ENCODE data around the gene SLC39A11.

Gene SLC39A11

GRCh38 chr17:73123606-73124320 lies 31.3 kb upstream of the SLC39A11 start:
- POLR2A ChIA-PET, result no interaction called here
- CTCF ChIA-PET, result no interaction called here
- H3K36me3 ChIP-seq (ENCODE audit: control insufficient read depth in 4 of 4, insufficient read depth in 4 of 4, low read length in 3 of 4), result no peaks in the 10 kb centered on the region
- H3K9me3 ChIP-seq (ENCODE audit: control extremely low read depth in 1 of 5, control insufficient read depth in 4 of 5, insufficient read depth in 2 of 5, low read depth in 1 of 5, low read length in 4 of 5), result no peaks in the 10 kb centered on the region
- 82% methylated on average over 5 of the region's 7 CpGs for WGBS (ENCODE audit: insufficient coverage)
- no peak overlapping the region for H3K27ac ChIP-seq (ENCODE audit: insufficient read depth in 1 of 2, low read depth in 1 of 2, low read length in 2 of 2, poor library complexity in 1 of 2, severe bottlenecking in 2 of 2)
- no peaks in the 10 kb centered on the region for H3K4me1 ChIP-seq (ENCODE audit: control extremely low read depth in 1 of 4, control insufficient read depth in 4 of 4, insufficient read depth in 4 of 4, low read length in 3 of 4)
- H3K27me3 ChIP-seq (replicated peaks in 2 of 5; ENCODE audit: control insufficient read depth in 4 of 5, insufficient read depth in 5 of 5, low read length in 4 of 5), result no peaks in the 10 kb centered on the region
- no peak for DNase-seq
- no peak overlapping the region for H3K4me3 ChIP-seq (ENCODE audit: control insufficient read depth in 1 of 7, extremely low read depth in 1 of 7, insufficient read depth in 4 of 7, low read depth in 2 of 7, low read length in 6 of 7)

GRCh38 chr17:73122953-73123605 lies 30.6 kb upstream of the SLC39A11 start:
- Histone ChIP-seq H3K9me3 (ENCODE audit: control extremely low read depth in 1 of 5, control insufficient read depth in 4 of 5, insufficient read depth in 2 of 5, low read depth in 1 of 5, low read length in 4 of 5) (no peaks in the 10 kb centered on the region), H3K4me1 (ENCODE audit: control extremely low read depth in 1 of 4, control insufficient read depth in 4 of 4, insufficient read depth in 4 of 4, low read length in 3 of 4) (no peaks in the 10 kb centered on the region), H3K27ac (ENCODE audit: insufficient read depth in 1 of 2, low read depth in 1 of 2, low read length in 2 of 2, poor library complexity in 1 of 2, severe bottlenecking in 2 of 2) (no peak overlapping the region), H3K36me3 (ENCODE audit: control insufficient read depth in 4 of 4, insufficient read depth in 4 of 4, low read length in 3 of 4) (no peaks in the 10 kb centered on the region), H3K4me3 (ENCODE audit: control insufficient read depth in 1 of 7, extremely low read depth in 1 of 7, insufficient read depth in 4 of 7, low read depth in 2 of 7, low read length in 6 of 7) (no peak overlapping the region), H3K27me3 (replicated peaks in 2 of 5; ENCODE audit: control insufficient read depth in 4 of 5, insufficient read depth in 5 of 5, low read length in 4 of 5) (no peaks in the 10 kb centered on the region)
- ChIA-PET POLR2A (no interaction called here), CTCF (no interaction called here)
- 98% methylated on average over 4 of the region's 4 CpGs for WGBS (ENCODE audit: insufficient coverage)
- no peak for DNase-seq

GRCh38 chr17:73121506-73121905 lies 29.0 kb upstream of the SLC39A11 start:
- no peak overlapping the region for H3K4me3 ChIP-seq (ENCODE audit: control insufficient read depth in 1 of 7, extremely low read depth in 1 of 7, insufficient read depth in 4 of 7, low read depth in 2 of 7, low read length in 6 of 7)
- H3K36me3 ChIP-seq (ENCODE audit: control insufficient read depth in 4 of 4, insufficient read depth in 4 of 4, low read length in 3 of 4), result no peaks in the 10 kb centered on the region
- 100% methylated on average over 3 of the region's 5 CpGs for WGBS (ENCODE audit: insufficient coverage)
- no peaks in the 10 kb centered on the region for H3K9me3 ChIP-seq (ENCODE audit: control extremely low read depth in 1 of 5, control insufficient read depth in 4 of 5, insufficient read depth in 2 of 5, low read depth in 1 of 5, low read length in 4 of 5)
- POLR2A ChIA-PET, result no interaction called here
- H3K4me1 ChIP-seq (ENCODE audit: control extremely low read depth in 1 of 4, control insufficient read depth in 4 of 4, insufficient read depth in 4 of 4, low read length in 3 of 4), result no peaks in the 10 kb centered on the region
- DNase-seq, result no peak
- CTCF ChIA-PET, result no interaction called here
- no peaks in the 10 kb centered on the region for H3K27me3 ChIP-seq (replicated peaks in 2 of 5; ENCODE audit: control insufficient read depth in 4 of 5, insufficient read depth in 5 of 5, low read length in 4 of 5)
- no peak overlapping the region for H3K27ac ChIP-seq (ENCODE audit: insufficient read depth in 1 of 2, low read depth in 1 of 2, low read length in 2 of 2, poor library complexity in 1 of 2, severe bottlenecking in 2 of 2)

- Histone ChIP-seq H3K9me3 (ENCODE audit: control extremely low read depth in 1 of 5, control insufficient read depth in 4 of 5, insufficient read depth in 2 of 5, low read depth in 1 of 5, low read length in 4 of 5) (peaks cover 0 to 5% (median 0%) of the 10 kb centered on the region in 5 experiments), H3K36me3 (ENCODE audit: control insufficient read depth in 4 of 4, insufficient read depth in 4 of 4, low read length in 3 of 4) (no peaks in the 10 kb centered on the region), H3K4me1 (ENCODE audit: control extremely low read depth in 1 of 4, control insufficient read depth in 4 of 4, insufficient read depth in 4 of 4, low read length in 3 of 4) (no peaks in the 10 kb centered on the region), H3K27me3 (replicated peaks in 2 of 5; ENCODE audit: control insufficient read depth in 4 of 5, insufficient read depth in 5 of 5, low read length in 4 of 5) (no peaks in the 10 kb centered on the region), H3K4me3 (ENCODE audit: control insufficient read depth in 1 of 7, extremely low read depth in 1 of 7, insufficient read depth in 4 of 7, low read depth in 2 of 7, low read length in 6 of 7) (no peak overlapping the region), H3K27ac (ENCODE audit: insufficient read depth in 1 of 2, low read depth in 1 of 2, low read length in 2 of 2, poor library complexity in 1 of 2, severe bottlenecking in 2 of 2) (no peak overlapping the region)
- no peak for DNase-seq
- ChIA-PET POLR2A (no interaction called here), CTCF (interaction anchor here (0.7 kb wide), 1 partner anchor 1066 kb away, joined by 3 read pairs; no protein-coding TSS in a partner anchor)
- WGBS (ENCODE audit: insufficient coverage), result 98% methylated on average over 6 of the region's 10 CpGs
Observed at GRCh38 chr17:73119631-73120030, 27.1 kb upstream of the SLC39A11 start.

- H3K27ac ChIP-seq (ENCODE audit: insufficient read depth in 1 of 2, low read depth in 1 of 2, low read length in 2 of 2, poor library complexity in 1 of 2, severe bottlenecking in 2 of 2), result no peak overlapping the region
- H3K27me3 ChIP-seq (replicated peaks in 2 of 5; ENCODE audit: control insufficient read depth in 4 of 5, insufficient read depth in 5 of 5, low read length in 4 of 5), result no peaks in the 10 kb centered on the region
- ChIA-PET POLR2A (no interaction called here), CTCF (no interaction called here)
- WGBS (ENCODE audit: insufficient coverage), result 86% methylated on average over 4 of the region's 5 CpGs
- H3K36me3 ChIP-seq (ENCODE audit: control insufficient read depth in 4 of 4, insufficient read depth in 4 of 4, low read length in 3 of 4), result no peaks in the 10 kb centered on the region
- H3K4me3 ChIP-seq (ENCODE audit: control insufficient read depth in 1 of 7, extremely low read depth in 1 of 7, insufficient read depth in 4 of 7, low read depth in 2 of 7, low read length in 6 of 7), result no peak overlapping the region
- peaks cover 0 to 5% (median 0%) of the 10 kb centered on the region in 5 experiments for H3K9me3 ChIP-seq (ENCODE audit: control extremely low read depth in 1 of 5, control insufficient read depth in 4 of 5, insufficient read depth in 2 of 5, low read depth in 1 of 5, low read length in 4 of 5)
- DNase-seq, result no peak
- H3K4me1 ChIP-seq (ENCODE audit: control extremely low read depth in 1 of 4, control insufficient read depth in 4 of 4, insufficient read depth in 4 of 4, low read length in 3 of 4), result no peaks in the 10 kb centered on the region
Observed at GRCh38 chr17:73118951-73119391, 26.5 kb upstream of the SLC39A11 start.

GRCh38 chr17:73118139-73118538 lies 25.7 kb upstream of the SLC39A11 start:
- ChIA-PET POLR2A (no interaction called here), CTCF (no interaction called here)
- Histone ChIP-seq H3K36me3 (ENCODE audit: control insufficient read depth in 4 of 4, insufficient read depth in 4 of 4, low read length in 3 of 4) (no peaks in the 10 kb centered on the region), H3K4me3 (ENCODE audit: control insufficient read depth in 1 of 7, extremely low read depth in 1 of 7, insufficient read depth in 4 of 7, low read depth in 2 of 7, low read length in 6 of 7) (no peak overlapping the region), H3K4me1 (ENCODE audit: control extremely low read depth in 1 of 4, control insufficient read depth in 4 of 4, insufficient read depth in 4 of 4, low read length in 3 of 4) (no peaks in the 10 kb centered on the region), H3K27me3 (replicated peaks in 2 of 5; ENCODE audit: control insufficient read depth in 4 of 5, insufficient read depth in 5 of 5, low read length in 4 of 5) (no peaks in the 10 kb centered on the region), H3K9me3 (ENCODE audit: control extremely low read depth in 1 of 5, control insufficient read depth in 4 of 5, insufficient read depth in 2 of 5, low read depth in 1 of 5, low read length in 4 of 5) (peaks cover 0 to 5% (median 0%) of the 10 kb centered on the region in 5 experiments), H3K27ac (ENCODE audit: insufficient read depth in 1 of 2, low read depth in 1 of 2, low read length in 2 of 2, poor library complexity in 1 of 2, severe bottlenecking in 2 of 2) (no peak overlapping the region)
- no peak for DNase-seq
- 100% methylated on average over 4 of the region's 4 CpGs for WGBS (ENCODE audit: insufficient coverage)

- H3K27ac ChIP-seq (ENCODE audit: insufficient read depth in 1 of 2, low read depth in 1 of 2, low read length in 2 of 2, poor library complexity in 1 of 2, severe bottlenecking in 2 of 2), result no peak overlapping the region
- H3K27me3 ChIP-seq (replicated peaks in 2 of 5; ENCODE audit: control insufficient read depth in 4 of 5, insufficient read depth in 5 of 5, low read length in 4 of 5), result no peaks in the 10 kb centered on the region
- no peaks in the 10 kb centered on the region for H3K4me1 ChIP-seq (ENCODE audit: control extremely low read depth in 1 of 4, control insufficient read depth in 4 of 4, insufficient read depth in 4 of 4, low read length in 3 of 4)
- CTCF ChIA-PET, result interaction anchor here (1.2 kb wide), 1 partner anchor 68 kb away, joined by 3 read pairs; no protein-coding TSS in a partner anchor
- H3K9me3 ChIP-seq (ENCODE audit: control extremely low read depth in 1 of 5, control insufficient read depth in 4 of 5, insufficient read depth in 2 of 5, low read depth in 1 of 5, low read length in 4 of 5), result peaks cover 0 to 5% (median 0%) of the 10 kb centered on the region in 5 experiments
- no CpG with 5 or more reads among the region's 5 CpGs for WGBS (ENCODE audit: insufficient coverage)
- DNase-seq, result peak; percentile 15 to 55 (median 32)
- no peak overlapping the region for H3K4me3 ChIP-seq (ENCODE audit: control insufficient read depth in 1 of 7, extremely low read depth in 1 of 7, insufficient read depth in 4 of 7, low read depth in 2 of 7, low read length in 6 of 7)
- POLR2A ChIA-PET, result no interaction called here
- no peaks in the 10 kb centered on the region for H3K36me3 ChIP-seq (ENCODE audit: control insufficient read depth in 4 of 4, insufficient read depth in 4 of 4, low read length in 3 of 4)
Observed at GRCh38 chr17:73112246-73112645, 19.8 kb upstream of the SLC39A11 start.
